MCF 10A (cell line): ENCODE measurements around the gene DDX31. TPM values are rescaled to one million over a fixed set of nuclear protein-coding genes. Genes with fewer than 3 reads are reported as not detected.

Source experiments
- BruUV-seq: library from RNA; stranded (reverse); fragments of 400-500 nt; replicated peaks from 2 replicates; lab custom pipeline; 2021; lab: Mats Ljungman, UMichigan
- CTCF ChIA-PET: fragments of 300-600 bp; sonication (Branson Sonifier 250); formaldehyde crosslinking; extraction: SDS; loops from one replicate; lab custom pipeline; 2021; ENCODE audit warnings: antibody characterized with exemption, inconsistent platforms; lab: Yijun Ruan, JAX
- POLR2A ChIA-PET: fragments of 300-600, 350-650 bp; sonication (Branson Sonifier 250); formaldehyde crosslinking; extraction: SDS; loops from one replicate; lab custom pipeline; 2020; ENCODE audit warnings: antibody characterized with exemption, inconsistent platforms; lab: Yijun Ruan, JAX
- DNase-seq: peaks from one replicate; pipeline ENCODE4 v3.0.0-alpha.2; 2018; ENCODE audit not compliant: unreplicated experiment
- H3K27ac Mint-ChIP-seq: one replicate; pipeline ENCODE4 v1.8.0; 2022; ENCODE audit warnings: mild to moderate bottlenecking, low read depth, mixed read lengths; ENCODE audit not compliant: unreplicated experiment
- H3K27me3 Mint-ChIP-seq: one replicate; pipeline ENCODE4 v1.8.0; 2022; ENCODE audit warnings: mixed read lengths; ENCODE audit not compliant: insufficient read depth, unreplicated experiment
- H3K36me3 Mint-ChIP-seq: one replicate; pipeline ENCODE4 v1.8.0; 2022; ENCODE audit warnings: mild to moderate bottlenecking, moderate library complexity, mixed read lengths; ENCODE audit not compliant: insufficient read depth, unreplicated experiment
- H3K4me1 Mint-ChIP-seq: one replicate; pipeline ENCODE4 v1.8.0; 2022; ENCODE audit warnings: mixed read lengths; ENCODE audit not compliant: insufficient read depth, unreplicated experiment
- H3K4me3 Mint-ChIP-seq: one replicate; pipeline ENCODE4 v1.8.0; 2022; ENCODE audit warnings: mild to moderate bottlenecking, moderate library complexity, mixed read lengths; ENCODE audit not compliant: unreplicated experiment
- H3K9me3 Mint-ChIP-seq: one replicate; pipeline ENCODE4 v1.8.0; 2022; ENCODE audit warnings: mixed read lengths; ENCODE audit not compliant: unreplicated experiment
- intact Hi-C: fragments of 100-400 bp; cut with micrococcal nuclease; formaldehyde crosslinking; loops from 2 replicates; pipeline ENCODE4 v1.14.1; 2022
- total RNA-seq: library from RNA; stranded (reverse); gene quantifications from 2 replicates; pipeline ENCODE4 v1.2.3, GENCODE V29; 2022
- TF ChIP-seq, protein P1 (sequence below): fragments of 200-600 bp; IDR thresholded peaks from one replicate; pipeline ENCODE4 v1.8.0; 2022; ENCODE audit warnings: antibody characterized with exemption, mild to moderate bottlenecking; ENCODE audit not compliant: unreplicated experiment

The DDX31 gene
- total RNA-seq, 1 experiment from 2014 or later = 28.8 TPM

DNA sequence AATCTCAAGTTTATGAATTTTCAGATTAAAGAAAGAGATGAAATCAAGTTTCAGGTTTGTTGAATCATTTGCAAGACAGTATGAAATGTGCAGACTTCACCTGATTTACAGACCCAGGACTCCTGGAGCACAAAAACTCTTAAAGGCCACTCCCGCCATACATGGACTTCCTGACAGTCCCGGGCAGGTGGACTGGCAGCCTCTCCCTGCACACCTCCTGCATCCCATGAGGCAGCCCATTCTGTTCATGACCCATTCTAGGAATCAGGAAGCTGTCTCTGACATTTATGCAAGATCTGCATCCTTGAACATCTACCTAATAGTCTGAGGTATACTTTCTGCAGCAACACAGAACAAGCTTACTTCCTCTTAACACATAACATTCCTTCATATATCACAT lies 5.9 kb downstream of the DDX31 start:
- Mint-ChIP-seq H3K36me3 (peaks cover 4% of the 10 kb centered on the region), H3K27ac (no peak overlapping the region), H3K27me3 (no peaks in the 10 kb centered on the region), H3K9me3 (no peaks in the 10 kb centered on the region), H3K4me3 (no peak overlapping the region), H3K4me1 (peaks cover 6% of the 10 kb centered on the region)
- intact Hi-C loops = no loop called here
- ChIA-PET CTCF (interaction anchor here (0.5 to 1.5 kb wide), 3 partner anchors 9 to 247 kb away, joined by 3 to 6 read pairs (median 5); no protein-coding TSS in a partner anchor), POLR2A (no interaction called here)
- no TSS peak for BruUV-seq
- no peak for DNase-seq
- TF ChIP-seq, protein P1, sequence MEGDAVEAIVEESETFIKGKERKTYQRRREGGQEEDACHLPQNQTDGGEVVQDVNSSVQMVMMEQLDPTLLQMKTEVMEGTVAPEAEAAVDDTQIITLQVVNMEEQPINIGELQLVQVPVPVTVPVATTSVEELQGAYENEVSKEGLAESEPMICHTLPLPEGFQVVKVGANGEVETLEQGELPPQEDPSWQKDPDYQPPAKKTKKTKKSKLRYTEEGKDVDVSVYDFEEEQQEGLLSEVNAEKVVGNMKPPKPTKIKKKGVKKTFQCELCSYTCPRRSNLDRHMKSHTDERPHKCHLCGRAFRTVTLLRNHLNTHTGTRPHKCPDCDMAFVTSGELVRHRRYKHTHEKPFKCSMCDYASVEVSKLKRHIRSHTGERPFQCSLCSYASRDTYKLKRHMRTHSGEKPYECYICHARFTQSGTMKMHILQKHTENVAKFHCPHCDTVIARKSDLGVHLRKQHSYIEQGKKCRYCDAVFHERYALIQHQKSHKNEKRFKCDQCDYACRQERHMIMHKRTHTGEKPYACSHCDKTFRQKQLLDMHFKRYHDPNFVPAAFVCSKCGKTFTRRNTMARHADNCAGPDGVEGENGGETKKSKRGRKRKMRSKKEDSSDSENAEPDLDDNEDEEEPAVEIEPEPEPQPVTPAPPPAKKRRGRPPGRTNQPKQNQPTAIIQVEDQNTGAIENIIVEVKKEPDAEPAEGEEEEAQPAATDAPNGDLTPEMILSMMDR = no peak

DNA sequence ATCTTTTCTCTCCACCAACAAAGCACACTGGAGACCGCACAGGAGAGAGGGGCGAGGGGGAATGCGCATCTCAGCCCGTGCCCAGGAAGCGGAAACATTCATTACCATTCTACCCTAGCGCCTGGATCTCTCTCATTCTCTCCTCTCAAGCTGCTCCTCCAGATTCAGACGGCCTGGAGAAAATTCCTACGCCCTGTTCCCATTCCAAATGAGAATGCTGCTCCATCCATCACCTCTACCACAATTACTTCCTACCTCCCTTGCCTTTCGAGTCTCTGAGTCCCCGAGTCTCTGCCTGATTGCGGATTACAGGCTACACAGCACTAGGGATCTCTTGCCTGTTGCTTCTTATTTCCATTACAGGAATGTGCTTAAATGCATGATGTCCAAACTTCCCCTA lies 6.7 kb downstream of the DDX31 start:
- Mint-ChIP-seq H3K36me3 (peaks cover 4% of the 10 kb centered on the region), H3K27me3 (no peaks in the 10 kb centered on the region), H3K4me1 (peaks cover 5% of the 10 kb centered on the region), H3K4me3 (no peak overlapping the region), H3K9me3 (no peaks in the 10 kb centered on the region), H3K27ac (no peak overlapping the region)
- intact Hi-C loops = no loop called here
- POLR2A ChIA-PET = no interaction called here
- no TSS peak for BruUV-seq
- TF ChIP-seq, protein P1 = no peak
- no peak for DNase-seq
- CTCF ChIA-PET = interaction anchor here (1.5 kb wide), 1 partner anchor 12 kb away, joined by 6 read pairs; no protein-coding TSS in a partner anchor

DNA sequence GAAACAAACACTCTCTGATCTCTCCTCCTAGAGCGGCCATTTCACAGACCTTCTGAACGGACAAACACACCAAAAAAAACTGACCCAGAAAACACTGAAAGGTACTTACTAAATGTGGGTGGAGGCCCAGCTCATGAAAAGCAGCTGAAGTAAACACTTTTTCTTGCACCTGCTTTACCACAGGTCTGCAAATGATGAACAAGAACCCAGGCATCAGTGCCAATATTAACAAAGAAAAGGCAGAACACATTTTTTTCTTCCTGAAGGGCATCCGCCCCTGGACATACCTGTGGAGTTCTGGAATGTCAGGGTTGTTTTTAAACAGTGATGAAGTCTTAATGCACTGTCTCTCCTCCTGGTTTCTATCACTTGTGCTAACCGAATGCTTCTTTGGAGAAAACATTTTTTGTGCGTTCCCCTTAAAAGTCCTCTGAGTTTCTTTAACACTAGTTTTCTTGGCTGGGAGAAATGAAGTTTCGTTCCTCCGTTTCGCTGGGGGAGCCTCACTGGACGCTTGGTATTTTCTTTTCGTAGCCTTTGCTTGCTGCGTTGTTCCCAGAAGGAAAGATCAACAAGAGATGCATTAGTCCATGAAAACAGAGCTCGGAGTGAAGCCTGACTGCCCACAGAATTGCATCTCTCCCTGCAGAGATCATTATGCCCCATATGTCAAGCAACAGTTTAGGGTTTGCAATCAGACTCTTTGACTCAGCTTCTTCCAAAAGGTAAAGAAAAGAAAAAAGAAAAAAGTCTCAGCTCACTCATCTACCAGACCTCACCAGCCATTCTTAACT lies 7.4 kb downstream of the DDX31 start:
- Mint-ChIP-seq H3K27me3 (no peaks in the 10 kb centered on the region), H3K27ac (no peak overlapping the region), H3K9me3 (no peaks in the 10 kb centered on the region), H3K4me1 (no peaks in the 10 kb centered on the region), H3K4me3 (no peak overlapping the region), H3K36me3 (peaks cover 4% of the 10 kb centered on the region)
- DNase-seq = no peak
- no TSS peak for BruUV-seq
- ChIA-PET CTCF (interaction anchor here (1.9 kb wide), 1 partner anchor 11 kb away, joined by 6 read pairs; no protein-coding TSS in a partner anchor), POLR2A (no interaction called here)
- TF ChIP-seq, protein P1 = no peak
- intact Hi-C loops = no loop called here

DNA sequence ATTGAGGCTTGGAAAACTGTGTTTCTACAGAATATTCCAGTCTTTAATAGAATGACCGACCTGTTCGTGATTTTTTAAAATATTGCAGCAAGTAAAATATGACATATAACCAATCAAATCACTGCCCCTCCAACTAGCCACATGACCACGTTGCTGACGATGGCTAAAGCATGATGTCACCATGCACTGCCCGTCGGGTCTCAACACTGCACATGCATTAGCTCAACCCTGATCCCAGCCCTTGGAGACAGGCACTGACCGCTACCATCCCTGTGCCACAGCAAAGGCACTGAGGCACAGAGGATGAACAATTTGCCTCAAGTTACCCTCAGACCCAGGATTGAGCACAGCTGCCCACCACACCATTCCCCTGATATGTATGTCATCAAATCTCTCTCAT lies 13.5 kb downstream of the DDX31 start:
- intact Hi-C loops = no loop called here
- TF ChIP-seq, protein P1 = no peak
- BruUV-seq = no TSS peak
- Mint-ChIP-seq H3K4me3 (no peak overlapping the region), H3K4me1 (peaks cover 4% of the 10 kb centered on the region), H3K9me3 (no peaks in the 10 kb centered on the region), H3K36me3 (peaks cover 38% of the 10 kb centered on the region), H3K27ac (no peak overlapping the region), H3K27me3 (no peaks in the 10 kb centered on the region)
- no peak for DNase-seq
- CTCF ChIA-PET = no interaction called here
- POLR2A ChIA-PET = interaction anchor here (1.4 kb wide), 1 partner anchor 13 kb away, joined by 8 read pairs; the partner anchor contains the start of genes DDX31 and GTF3C4
